ENCODE measurements around the gene NKD1. TPM values are rescaled to one million over a fixed set of nuclear protein-coding genes. Genes with fewer than 3 reads are reported as not detected.

NKD1 gene
- total and polyA plus RNA-seq, 2 of the 8 experiments (the other 6 are each of a cell fraction or from before 2014, with no cell fraction given) = 0.70 to 4.5 TPM

- H3K23ac ChIP-seq (ENCODE audit: insufficient read length) = no peak overlapping the region
- peaks cover 15% of the 10 kb centered on the region for H3K23me2 ChIP-seq (ENCODE audit: low read depth, low read length)
- no peak overlapping the region for H3K4me3 ChIP-seq (ENCODE audit: extremely low read depth in 1 of 4, insufficient read depth in 2 of 4, low read depth in 3 of 4, low read length in 4 of 4)
- H3K36me3 ChIP-seq (ENCODE audit: control insufficient read depth in 2 of 4, insufficient read depth in 4 of 4, low read length in 3 of 4) = no peaks in the 10 kb centered on the region
- H3K9ac ChIP-seq (replicated peaks in 1 of 4; ENCODE audit: extremely low read depth in 1 of 4, low read depth in 3 of 4, low read length in 3 of 4) = no peak overlapping the region; a peak in 1 of 7 replicates
- no peaks in the 10 kb centered on the region for H3K79me1 ChIP-seq (ENCODE audit: low read depth, low read length)
- peaks cover 0 to 7% of the 10 kb centered on the region in 2 experiments for H4K20me1 ChIP-seq (replicated peaks in 1 of 2; ENCODE audit: control insufficient read depth in 1 of 2, insufficient read depth in 2 of 2, low read length in 2 of 2)
- H3K14ac ChIP-seq (ENCODE audit: insufficient read length) = no peak overlapping the region
- no peak overlapping the region for H4K91ac ChIP-seq (replicated peaks; ENCODE audit: insufficient read length, low read length)
- no peak overlapping the region for H3K4ac ChIP-seq (replicated peaks; ENCODE audit: insufficient read length, low read depth, low read length)
- no peak overlapping the region for H4K8ac ChIP-seq (ENCODE audit: extremely low read depth, insufficient read depth, low read length)
- no peak overlapping the region for H2BK5ac ChIP-seq (ENCODE audit: low read depth, low read length)
- no peak overlapping the region for H3K18ac ChIP-seq (ENCODE audit: extremely low read depth, low read length)
- H4K5ac ChIP-seq (ENCODE audit: insufficient read length, low read depth, low read length) = no peak overlapping the region
- FAIRE-seq = no peak
- ChIA-PET POLR2A (ENCODE audit: partially characterized antibody) (no interaction called here), CTCF (ENCODE audit: partially characterized antibody) (interaction anchor here (0.9 to 2.4 kb wide), 4 partner anchors 14 to 52 kb away, joined by 3 to 7 read pairs (median 4); no protein-coding TSS in a partner anchor)
- no peak overlapping the region for H2BK20ac ChIP-seq (ENCODE audit: low read length)
- no peaks in the 10 kb centered on the region for H3K79me2 ChIP-seq (ENCODE audit: control insufficient read depth in 1 of 2, insufficient read depth in 2 of 2, low read length in 2 of 2)
- H3K56ac ChIP-seq (replicated peaks; ENCODE audit: insufficient read length, low read depth, low read length) = no peak overlapping the region
- H2AFZ ChIP-seq (ENCODE audit: low read length) = no peak overlapping the region
- H2BK15ac ChIP-seq (ENCODE audit: low read length) = no peak overlapping the region
- H3K27me3 ChIP-seq (replicated peaks in 1 of 4; ENCODE audit: control insufficient read depth in 3 of 4, extremely low read depth in 1 of 4, insufficient read depth in 3 of 4, low read length in 3 of 4) = peaks cover 0 to 26% (median 23%) of the 10 kb centered on the region in 4 experiments; a peak in 6 of 7 replicates
- H3K4me2 ChIP-seq (ENCODE audit: insufficient read depth in 1 of 2, low read depth in 2 of 2, low read length in 2 of 2) = no peak overlapping the region
- no peak overlapping the region for H2AK5ac ChIP-seq (ENCODE audit: low read depth, low read length)
- no peak overlapping the region for H2BK120ac ChIP-seq (replicated peaks; ENCODE audit: low read depth, low read length)
- no peak overlapping the region for H3K27ac ChIP-seq (ENCODE audit: low read depth, low read length)
- no peak for DNase-seq (ENCODE audit: low read depth in 1 of 2, low spot score in 2 of 2)
- 84% methylated on average over 11 of the region's 15 CpGs; no CpG with 5 or more reads in 1 of the 2 experiments for WGBS, 2 experiments (ENCODE audit: extremely low coverage in 1 of 2, insufficient coverage in 1 of 2, insufficient read length in 1 of 2, insufficient replicate concordance in 2 of 2, low coverage in 1 of 2, low lambda C conversion rate in 2 of 2, missing lambda C conversion rate in 1 of 2)
- H3K4me1 ChIP-seq (replicated peaks in 1 of 4; ENCODE audit: control insufficient read depth in 3 of 4, insufficient read depth in 4 of 4, low read length in 3 of 4) = peaks cover 0 to 6% (median 1%) of the 10 kb centered on the region in 4 experiments; a peak in 3 of 7 replicates
- no peaks in the 10 kb centered on the region for H3K9me3 ChIP-seq (ENCODE audit: insufficient read depth in 2 of 2, low read depth in 1 of 2, low read length in 1 of 2)
- no peak overlapping the region for H2BK12ac ChIP-seq (ENCODE audit: low read depth, low read length)
- no peak for TF ChIP-seq KDM5A (IDR thresholded peaks at IDR 0.05; ENCODE audit: low read length)
- TF ChIP-seq CEBPB (IDR thresholded peaks at IDR 0.05; ENCODE audit: low read depth, low read length) = no peak
- TF ChIP-seq RFX5 (IDR thresholded peaks at IDR 0.05; ENCODE audit: borderline replicate concordance, low read depth, low read length) = no peak
- TF ChIP-seq FOSL1 (IDR thresholded peaks at IDR 0.05; ENCODE audit: insufficient read depth, low read depth, low read length) = no peak
- no peak for TF ChIP-seq ASH2L (IDR thresholded peaks at IDR 0.05; ENCODE audit: low read length)
- no peak for TF ChIP-seq HDAC2 (IDR thresholded peaks at IDR 0.05; ENCODE audit: borderline replicate concordance in 1 of 2, low read depth in 2 of 2, low read length in 2 of 2)
- no peak for TF ChIP-seq MAX (IDR thresholded peaks at IDR 0.05)
- no peak for TF ChIP-seq EGR1 (IDR thresholded peaks at IDR 0.05; ENCODE audit: borderline replicate concordance, low read depth, low read length)
- no peak for TF ChIP-seq USF2 (IDR thresholded peaks at IDR 0.05; ENCODE audit: low read length)
- TF ChIP-seq TBP (IDR thresholded peaks at IDR 0.05; ENCODE audit: low read depth, low read length) = no peak
- TF ChIP-seq POLR2A (IDR thresholded peaks at IDR 0.05; ENCODE audit: control extremely low read depth in 1 of 2, low read depth in 2 of 2, low read length in 2 of 2) = no peak
Observed at GRCh38 chr16:50696575-50697420, 148.6 kb downstream of the NKD1 start.

Measured in H1 (cell line).